ENCODE measurements around the gene PLEKHA3. TPM values are rescaled to one million over a fixed set of nuclear protein-coding genes. Genes with fewer than 3 reads are reported as not detected.
A peak's percentile ranks its signal among the peaks of the same experiment; 100 is the strongest.

PLEKHA3 gene
- total and polyA plus RNA-seq, 2 experiments from 2014 or later: 8.8 to 15.2 TPM

DNA sequence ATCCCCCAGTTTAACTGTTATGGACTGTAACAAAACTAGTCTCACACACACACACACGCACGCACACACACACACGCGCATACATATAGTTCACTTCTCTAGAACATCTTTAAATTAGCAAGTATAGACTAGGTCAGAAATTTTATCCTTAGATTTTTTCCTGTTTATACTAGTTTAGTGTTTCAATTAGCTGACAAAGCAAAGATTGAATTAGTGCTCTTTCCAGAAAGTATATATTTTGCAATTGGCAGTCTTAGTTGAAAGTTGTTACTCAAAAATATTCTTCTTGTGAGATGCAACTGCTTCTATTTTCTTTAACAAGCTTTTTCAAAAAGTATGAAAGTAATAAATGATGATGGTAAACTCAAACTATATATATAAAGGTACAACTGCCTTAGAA is 22.5 kb downstream of the PLEKHA3 start (continued):
- TF ChIP-seq, protein P1, sequence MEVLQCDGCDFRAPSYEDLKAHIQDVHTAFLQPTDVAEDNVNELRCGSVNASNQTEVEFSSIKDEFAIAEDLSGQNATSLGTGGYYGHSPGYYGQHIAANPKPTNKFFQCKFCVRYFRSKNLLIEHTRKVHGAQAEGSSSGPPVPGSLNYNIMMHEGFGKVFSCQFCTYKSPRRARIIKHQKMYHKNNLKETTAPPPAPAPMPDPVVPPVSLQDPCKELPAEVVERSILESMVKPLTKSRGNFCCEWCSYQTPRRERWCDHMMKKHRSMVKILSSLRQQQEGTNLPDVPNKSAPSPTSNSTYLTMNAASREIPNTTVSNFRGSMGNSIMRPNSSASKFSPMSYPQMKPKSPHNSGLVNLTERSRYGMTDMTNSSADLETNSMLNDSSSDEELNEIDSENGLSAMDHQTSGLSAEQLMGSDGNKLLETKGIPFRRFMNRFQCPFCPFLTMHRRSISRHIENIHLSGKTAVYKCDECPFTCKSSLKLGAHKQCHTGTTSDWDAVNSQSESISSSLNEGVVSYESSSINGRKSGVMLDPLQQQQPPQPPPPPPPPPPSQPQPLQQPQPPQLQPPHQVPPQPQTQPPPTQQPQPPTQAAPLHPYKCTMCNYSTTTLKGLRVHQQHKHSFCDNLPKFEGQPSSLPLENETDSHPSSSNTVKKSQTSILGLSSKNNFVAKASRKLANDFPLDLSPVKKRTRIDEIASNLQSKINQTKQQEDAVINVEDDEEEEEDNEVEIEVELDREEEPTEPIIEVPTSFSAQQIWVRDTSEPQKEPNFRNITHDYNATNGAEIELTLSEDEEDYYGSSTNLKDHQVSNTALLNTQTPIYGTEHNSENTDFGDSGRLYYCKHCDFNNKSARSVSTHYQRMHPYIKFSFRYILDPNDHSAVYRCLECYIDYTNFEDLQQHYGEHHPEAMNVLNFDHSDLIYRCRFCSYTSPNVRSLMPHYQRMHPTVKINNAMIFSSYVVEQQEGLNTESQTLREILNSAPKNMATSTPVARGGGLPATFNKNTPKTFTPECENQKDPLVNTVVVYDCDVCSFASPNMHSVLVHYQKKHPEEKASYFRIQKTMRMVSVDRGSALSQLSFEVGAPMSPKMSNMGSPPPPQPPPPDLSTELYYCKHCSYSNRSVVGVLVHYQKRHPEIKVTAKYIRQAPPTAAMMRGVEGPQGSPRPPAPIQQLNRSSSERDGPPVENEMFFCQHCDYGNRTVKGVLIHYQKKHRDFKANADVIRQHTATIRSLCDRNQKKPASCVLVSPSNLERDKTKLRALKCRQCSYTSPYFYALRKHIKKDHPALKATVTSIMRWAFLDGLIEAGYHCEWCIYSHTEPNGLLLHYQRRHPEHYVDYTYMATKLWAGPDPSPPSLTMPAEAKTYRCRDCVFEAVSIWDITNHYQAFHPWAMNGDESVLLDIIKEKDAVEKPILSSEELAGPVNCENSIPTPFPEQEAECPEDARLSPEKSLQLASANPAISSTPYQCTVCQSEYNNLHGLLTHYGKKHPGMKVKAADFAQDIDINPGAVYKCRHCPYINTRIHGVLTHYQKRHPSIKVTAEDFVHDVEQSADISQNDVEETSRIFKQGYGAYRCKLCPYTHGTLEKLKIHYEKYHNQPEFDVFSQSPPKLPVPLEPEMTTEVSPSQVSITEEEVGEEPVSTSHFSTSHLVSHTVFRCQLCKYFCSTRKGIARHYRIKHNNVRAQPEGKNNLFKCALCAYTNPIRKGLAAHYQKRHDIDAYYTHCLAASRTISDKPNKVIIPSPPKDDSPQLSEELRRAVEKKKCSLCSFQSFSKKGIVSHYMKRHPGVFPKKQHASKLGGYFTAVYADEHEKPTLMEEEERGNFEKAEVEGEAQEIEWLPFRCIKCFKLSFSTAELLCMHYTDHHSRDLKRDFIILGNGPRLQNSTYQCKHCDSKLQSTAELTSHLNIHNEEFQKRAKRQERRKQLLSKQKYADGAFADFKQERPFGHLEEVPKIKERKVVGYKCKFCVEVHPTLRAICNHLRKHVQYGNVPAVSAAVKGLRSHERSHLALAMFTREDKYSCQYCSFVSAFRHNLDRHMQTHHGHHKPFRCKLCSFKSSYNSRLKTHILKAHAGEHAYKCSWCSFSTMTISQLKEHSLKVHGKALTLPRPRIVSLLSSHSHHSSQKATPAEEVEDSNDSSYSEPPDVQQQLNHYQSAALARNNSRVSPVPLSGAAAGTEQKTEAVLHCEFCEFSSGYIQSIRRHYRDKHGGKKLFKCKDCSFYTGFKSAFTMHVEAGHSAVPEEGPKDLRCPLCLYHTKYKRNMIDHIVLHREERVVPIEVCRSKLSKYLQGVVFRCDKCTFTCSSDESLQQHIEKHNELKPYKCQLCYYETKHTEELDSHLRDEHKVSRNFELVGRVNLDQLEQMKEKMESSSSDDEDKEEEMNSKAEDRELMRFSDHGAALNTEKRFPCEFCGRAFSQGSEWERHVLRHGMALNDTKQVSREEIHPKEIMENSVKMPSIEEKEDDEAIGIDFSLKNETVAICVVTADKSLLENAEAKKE (CRISPR knock-in tag; IDR thresholded peaks at IDR 0.05): no peak
- TF ChIP-seq EZH2 (IDR thresholded peaks at IDR 0.05; ENCODE audit: low read depth, unreplicated experiment): no peak
- no peak for TF ChIP-seq ZNF114 (CRISPR knock-in tag; IDR thresholded peaks at IDR 0.05)
- TF ChIP-seq, protein P2, sequence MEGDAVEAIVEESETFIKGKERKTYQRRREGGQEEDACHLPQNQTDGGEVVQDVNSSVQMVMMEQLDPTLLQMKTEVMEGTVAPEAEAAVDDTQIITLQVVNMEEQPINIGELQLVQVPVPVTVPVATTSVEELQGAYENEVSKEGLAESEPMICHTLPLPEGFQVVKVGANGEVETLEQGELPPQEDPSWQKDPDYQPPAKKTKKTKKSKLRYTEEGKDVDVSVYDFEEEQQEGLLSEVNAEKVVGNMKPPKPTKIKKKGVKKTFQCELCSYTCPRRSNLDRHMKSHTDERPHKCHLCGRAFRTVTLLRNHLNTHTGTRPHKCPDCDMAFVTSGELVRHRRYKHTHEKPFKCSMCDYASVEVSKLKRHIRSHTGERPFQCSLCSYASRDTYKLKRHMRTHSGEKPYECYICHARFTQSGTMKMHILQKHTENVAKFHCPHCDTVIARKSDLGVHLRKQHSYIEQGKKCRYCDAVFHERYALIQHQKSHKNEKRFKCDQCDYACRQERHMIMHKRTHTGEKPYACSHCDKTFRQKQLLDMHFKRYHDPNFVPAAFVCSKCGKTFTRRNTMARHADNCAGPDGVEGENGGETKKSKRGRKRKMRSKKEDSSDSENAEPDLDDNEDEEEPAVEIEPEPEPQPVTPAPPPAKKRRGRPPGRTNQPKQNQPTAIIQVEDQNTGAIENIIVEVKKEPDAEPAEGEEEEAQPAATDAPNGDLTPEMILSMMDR (conservative IDR thresholded peaks at IDR 0.05; ENCODE audit: low read depth in 2 of 2): no peak
- no peak for TF ChIP-seq EZH2phosphoT487 (IDR thresholded peaks at IDR 0.05; ENCODE audit: unreplicated experiment)
- no peak for TF ChIP-seq JUNB (IDR thresholded peaks at IDR 0.05; ENCODE audit: unreplicated experiment)
- TF ChIP-seq ZNF331 (CRISPR knock-in tag; IDR thresholded peaks at IDR 0.05; ENCODE audit: low read depth): no peak

DNA sequence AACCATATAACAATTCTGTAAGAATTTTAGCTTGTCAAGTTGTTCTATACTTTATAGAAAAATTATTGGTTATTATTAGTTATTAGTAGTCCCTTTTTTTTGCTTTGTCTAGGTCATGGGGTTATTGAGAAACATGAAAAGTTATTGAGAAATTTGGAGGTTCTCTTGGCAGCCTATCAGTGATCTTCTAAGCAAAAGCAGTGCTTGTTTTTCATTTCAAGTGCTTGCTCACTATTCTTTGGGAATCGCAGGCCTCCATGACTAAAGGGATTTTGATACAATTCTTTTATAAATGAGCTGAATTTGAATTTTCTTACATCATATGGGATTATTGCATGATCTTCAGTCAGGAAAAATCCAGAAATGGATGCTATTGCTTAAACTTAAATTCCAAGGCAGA is 25.8 kb downstream of the PLEKHA3 start:
- Mint-ChIP-seq H3K4me3 (no peak overlapping the region), H3K36me3 (ENCODE audit: low read depth) (peaks cover 8% of the 10 kb centered on the region; the same call in 1 of the 3 replicates), H3K4me1 (peaks cover 26% of the 10 kb centered on the region), H3K27ac (no peak overlapping the region), H3K9me3 (no peaks in the 10 kb centered on the region), H3K27me3 (ENCODE audit: insufficient read depth, low read depth, poor library complexity) (peaks cover 3% of the 10 kb centered on the region)
- DNase-seq (ENCODE audit: low spot score) (no peak), ATAC-seq (no peak)
- no peak overlapping the region for H2AFZ ChIP-seq
- no peaks in the 10 kb centered on the region; the same call in 1 of the 2 replicates for H4K20me1 ChIP-seq (replicated peaks; ENCODE audit: insufficient read depth)
- no peak for TF ChIP-seq ZNF114 (CRISPR knock-in tag; IDR thresholded peaks at IDR 0.05)
- no peak for TF ChIP-seq NANOG (IDR thresholded peaks at IDR 0.05; ENCODE audit: borderline replicate concordance)
- no peak for TF ChIP-seq POLR2AphosphoS5 (IDR thresholded peaks at IDR 0.05; ENCODE audit: low read depth)
- no peak overlapping the region for H3K4me3 ChIP-seq
- H3K9me2 ChIP-seq (ENCODE audit: insufficient read depth): no peaks in the 10 kb centered on the region
- no peak overlapping the region for H3K27ac ChIP-seq (ENCODE audit: low read depth)
- peaks cover 3% of the 10 kb centered on the region; the same call in 1 of the 2 replicates for H3K27me3 ChIP-seq (ENCODE audit: insufficient read depth)
- H3K4me2 ChIP-seq: peak overlapping the region; percentile 13; the same call in 1 of the 2 replicates
- no peaks in the 10 kb centered on the region; the same call in 1 of the 2 replicates for H3K36me3 ChIP-seq (ENCODE audit: insufficient read depth)
- no peaks in the 10 kb centered on the region for H3F3A ChIP-seq (replicated peaks; ENCODE audit: low read depth)
- no peaks in the 10 kb centered on the region for H3K79me2 ChIP-seq (replicated peaks; ENCODE audit: insufficient read depth)
- peaks cover 20% of the 10 kb centered on the region for H3K4me1 ChIP-seq (ENCODE audit: insufficient read depth)

All from GM23338 (cell line).